Suprapubic skin (tissue), 4 donors: ENCODE data around the gene LTBP2. TPM values are rescaled to one million over a fixed set of nuclear protein-coding genes. Genes with fewer than 3 reads are reported as not detected.
A peak's percentile ranks its signal among the peaks of the same experiment; 100 is the strongest.

Experiments
- DNase-seq, 2 donors: peaks; one replicate each; pipeline ENCODE4 v3.0.0-alpha.2; 2019; ENCODE audit warnings: low spot score in 2 of 2
- H3K27ac ChIP-seq: fragments of 200-600 bp; sonication (generic); one replicate; pipeline ENCODE4 v1.5.1; 2019
- H3K27me3 ChIP-seq: fragments of 200-600 bp; sonication (generic); one replicate; pipeline ENCODE4 v1.5.1; 2019
- H3K36me3 ChIP-seq: fragments of 200-600 bp; sonication (generic); one replicate; pipeline ENCODE4 v1.5.1; 2019
- H3K4me1 ChIP-seq: fragments of 200-600 bp; sonication (generic); one replicate; pipeline ENCODE4 v1.5.1; 2019
- H3K4me3 ChIP-seq: fragments of 200-600 bp; sonication (generic); one replicate; pipeline ENCODE4 v1.5.1; 2019; ENCODE audit warnings: mild to moderate bottlenecking
- H3K9me3 ChIP-seq: fragments of 200-600 bp; sonication (generic); one replicate; pipeline ENCODE4 v1.5.1; 2019
- EP300 ChIP-seq: sonication (generic); formaldehyde crosslinking; IDR thresholded peaks from one replicate; pipeline ENCODE4 v1.6.1; 2017; ENCODE audit warnings: antibody characterized with exemption
- POLR2A ChIP-seq, 2 donors: fragments of 450-650 bp; IDR thresholded peaks; one replicate each; pipeline ENCODE4 v1.6.1; 2017; ENCODE audit warnings: antibody characterized with exemption in 2 of 2, mild to moderate bottlenecking in 2 of 2, moderate library complexity in 2 of 2
- POLR2AphosphoS5 ChIP-seq, 3 donors: sonication (generic); formaldehyde crosslinking; IDR thresholded peaks; one replicate each; pipeline ENCODE4 v1.6.1; 2017; ENCODE audit warnings: antibody characterized with exemption in 3 of 3
- WGBS: methylation state at CpG from one replicate; pipeline ENCODE4 v1.1.5; 2018; 5-methylcytosine and 5-hydroxymethylcytosine counted together
- total RNA-seq, 4 donors: library from RNA; depleted of rRNA; stranded (reverse); fragments of >200 nt; gene quantifications; one replicate each; pipeline ENCODE4 v1.1.0, GENCODE V29; 2016
- TF ChIP-seq, protein P1 (sequence below), 2 donors: fragments of 200-600 bp in 1 of 2; fragments of 450-650 bp in 1 of 2; sonication (generic) in 1 of 2; IDR thresholded peaks; one replicate each; pipeline ENCODE4 v1.5.1; 2016 to 2019; ENCODE audit warnings: antibody characterized with exemption in 2 of 2, mild to moderate bottlenecking in 1 of 2, moderate library complexity in 1 of 2

Gene LTBP2
- total RNA-seq, 4 donors from 2014 or later = 19.6 to 36.0 (median 26.2) TPM

- Histone ChIP-seq H3K9me3 (no peaks in the 10 kb centered on the region), H3K4me3 (no peak overlapping the region), H3K4me1 (peaks cover 88% of the 10 kb centered on the region), H3K27me3 (no peaks in the 10 kb centered on the region), H3K27ac (peak overlapping the region; percentile 92), H3K36me3 (no peaks in the 10 kb centered on the region)
- no peak for DNase-seq
- no peak for TF ChIP-seq POLR2A (IDR thresholded peaks at IDR 0.05)
- TF ChIP-seq EP300 = no peak
- TF ChIP-seq, protein P1, sequence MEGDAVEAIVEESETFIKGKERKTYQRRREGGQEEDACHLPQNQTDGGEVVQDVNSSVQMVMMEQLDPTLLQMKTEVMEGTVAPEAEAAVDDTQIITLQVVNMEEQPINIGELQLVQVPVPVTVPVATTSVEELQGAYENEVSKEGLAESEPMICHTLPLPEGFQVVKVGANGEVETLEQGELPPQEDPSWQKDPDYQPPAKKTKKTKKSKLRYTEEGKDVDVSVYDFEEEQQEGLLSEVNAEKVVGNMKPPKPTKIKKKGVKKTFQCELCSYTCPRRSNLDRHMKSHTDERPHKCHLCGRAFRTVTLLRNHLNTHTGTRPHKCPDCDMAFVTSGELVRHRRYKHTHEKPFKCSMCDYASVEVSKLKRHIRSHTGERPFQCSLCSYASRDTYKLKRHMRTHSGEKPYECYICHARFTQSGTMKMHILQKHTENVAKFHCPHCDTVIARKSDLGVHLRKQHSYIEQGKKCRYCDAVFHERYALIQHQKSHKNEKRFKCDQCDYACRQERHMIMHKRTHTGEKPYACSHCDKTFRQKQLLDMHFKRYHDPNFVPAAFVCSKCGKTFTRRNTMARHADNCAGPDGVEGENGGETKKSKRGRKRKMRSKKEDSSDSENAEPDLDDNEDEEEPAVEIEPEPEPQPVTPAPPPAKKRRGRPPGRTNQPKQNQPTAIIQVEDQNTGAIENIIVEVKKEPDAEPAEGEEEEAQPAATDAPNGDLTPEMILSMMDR (IDR thresholded peaks at IDR 0.05) = no peak
- TF ChIP-seq POLR2AphosphoS5 (IDR thresholded peaks at IDR 0.05) = no peak
- WGBS = 42% methylated on average over 3 of the region's 3 CpGs
Measured at GRCh38 chr14:74568911-74569310, 43.1 kb downstream of the LTBP2 start.

DNA sequence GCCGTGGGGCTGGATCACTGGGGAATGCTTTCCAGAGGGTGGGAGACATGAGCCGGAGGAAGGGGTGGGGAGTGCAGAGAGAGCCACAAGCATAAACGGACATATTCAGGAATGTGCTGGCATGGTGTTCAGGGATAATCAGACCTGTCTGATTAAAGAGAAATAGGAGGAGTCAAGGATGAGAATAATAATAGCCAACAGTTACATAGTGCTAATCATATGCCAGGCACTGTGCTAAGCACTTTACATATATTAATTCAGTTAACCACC, 43.7 kb downstream of the LTBP2 start:
- Histone ChIP-seq H3K36me3 (no peaks in the 10 kb centered on the region), H3K4me3 (no peak overlapping the region), H3K27ac (peak overlapping the region; percentile 92), H3K4me1 (peaks cover 83% of the 10 kb centered on the region), H3K27me3 (no peaks in the 10 kb centered on the region), H3K9me3 (no peaks in the 10 kb centered on the region)
- DNase-seq = no peak
- TF ChIP-seq EP300 (no peak), POLR2A (IDR thresholded peaks at IDR 0.05) (no peak), POLR2AphosphoS5 (IDR thresholded peaks at IDR 0.05) (no peak)
- WGBS = 54% methylated on average over 3 of the region's 3 CpGs

- Histone ChIP-seq H3K4me1 (peaks cover 83% of the 10 kb centered on the region), H3K36me3 (no peaks in the 10 kb centered on the region), H3K27me3 (no peaks in the 10 kb centered on the region), H3K9me3 (no peaks in the 10 kb centered on the region), H3K27ac (peak overlapping the region; percentile 92), H3K4me3 (no peak overlapping the region)
- TF ChIP-seq POLR2AphosphoS5 (IDR thresholded peaks at IDR 0.05) (no peak), EP300 (no peak), POLR2A (IDR thresholded peaks at IDR 0.05) (no peak)
- TF ChIP-seq, protein P1 (IDR thresholded peaks at IDR 0.05) = no peak
- DNase-seq = no peak
- WGBS = 67% methylated on average over 21 of the region's 21 CpGs
Measured at GRCh38 chr14:74567646-74568379, 44.2 kb downstream of the LTBP2 start.

- TF ChIP-seq, protein P1 (IDR thresholded peaks at IDR 0.05) = no peak
- TF ChIP-seq EP300 (no peak), POLR2A (IDR thresholded peaks at IDR 0.05) (no peak), POLR2AphosphoS5 (IDR thresholded peaks at IDR 0.05) (no peak)
- Histone ChIP-seq H3K27me3 (no peaks in the 10 kb centered on the region), H3K4me3 (no peak overlapping the region), H3K36me3 (no peaks in the 10 kb centered on the region), H3K9me3 (no peaks in the 10 kb centered on the region), H3K27ac (peak overlapping the region; percentile 92), H3K4me1 (peaks cover 80% of the 10 kb centered on the region)
- DNase-seq = no peak
- WGBS = 56% methylated on average over 8 of the region's 9 CpGs
Measured at GRCh38 chr14:74567219-74567618, 44.8 kb downstream of the LTBP2 start.

DNA sequence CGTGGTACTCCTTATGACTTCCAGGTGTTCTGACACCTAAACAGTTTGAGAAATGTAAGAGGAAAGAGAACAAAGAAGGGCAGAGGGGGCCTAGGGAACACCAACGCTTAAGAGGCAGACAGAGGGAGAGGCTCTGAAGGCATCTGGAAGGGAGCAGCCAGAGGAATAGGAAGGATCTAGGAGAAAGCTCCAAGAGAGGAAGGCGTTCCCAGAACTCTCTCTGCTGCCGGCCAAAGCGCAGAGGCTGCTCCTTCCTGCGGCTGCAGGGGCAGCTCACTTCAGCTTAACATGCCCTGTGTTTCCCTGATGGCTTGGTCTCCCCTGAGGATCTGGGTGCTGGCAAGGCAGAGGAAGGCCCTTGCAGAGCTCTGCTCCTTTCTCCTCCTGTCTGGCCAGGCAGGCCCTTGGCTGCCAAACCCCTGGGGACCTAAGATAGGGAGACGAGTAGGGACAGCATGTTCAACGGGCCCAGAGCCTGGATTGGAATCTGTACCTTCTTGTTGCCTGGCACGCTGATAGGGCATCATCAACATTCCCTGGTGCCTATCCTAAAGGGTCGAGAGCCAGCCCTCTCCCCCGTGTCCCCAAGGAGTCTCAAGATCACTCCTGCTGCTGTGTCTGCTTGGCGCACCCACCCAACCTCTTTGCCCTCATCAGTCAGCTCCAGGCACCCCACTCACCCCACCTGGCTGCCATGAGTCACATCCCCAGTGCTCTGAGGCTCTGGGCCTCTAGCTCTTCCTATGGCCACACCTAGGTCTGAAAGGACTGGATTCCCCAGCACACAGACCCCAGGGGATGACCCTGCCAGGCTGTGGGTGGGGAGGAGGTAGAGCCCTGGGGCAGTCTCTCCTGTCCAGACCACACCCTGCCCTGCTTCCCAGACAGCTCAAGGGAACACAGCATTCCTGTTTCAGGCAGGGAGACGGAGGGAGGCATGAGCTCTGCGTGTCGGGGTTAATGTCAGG, 45.6 kb downstream of the LTBP2 start:
- DNase-seq = no peak
- H3K27ac ChIP-seq = peak overlapping the region; percentile 92
- 33% methylated on average over 9 of the region's 15 CpGs for WGBS
- H3K27me3 ChIP-seq = no peaks in the 10 kb centered on the region
- H3K36me3 ChIP-seq = no peaks in the 10 kb centered on the region
- TF ChIP-seq POLR2A (IDR thresholded peaks at IDR 0.05) = no peak
- TF ChIP-seq EP300 = no peak
- no peak for TF ChIP-seq POLR2AphosphoS5 (IDR thresholded peaks at IDR 0.05)
- TF ChIP-seq, protein P1 (IDR thresholded peaks at IDR 0.05) = no peak
- no peak overlapping the region for H3K4me3 ChIP-seq
- H3K4me1 ChIP-seq = peaks cover 72% of the 10 kb centered on the region
- no peaks in the 10 kb centered on the region for H3K9me3 ChIP-seq
